Neural progenitor cell (in vitro differentiated cells): ENCODE data around the gene SPEF2.

Experiments
- EZH2phosphoT487 ChIP-seq: fragments of 200-600 bp; sonication (generic); IDR thresholded peaks from 2 replicates; pipeline ENCODE4 v1.6.1; 2017; ENCODE audit warnings: antibody characterized with exemption
- TF ChIP-seq, protein P1 (sequence below): fragments of 200-600 bp; sonication (generic); IDR thresholded peaks from 2 replicates; pipeline ENCODE4 v1.5.1; 2017; ENCODE audit warnings: antibody characterized with exemption, mild to moderate bottlenecking

DNA sequence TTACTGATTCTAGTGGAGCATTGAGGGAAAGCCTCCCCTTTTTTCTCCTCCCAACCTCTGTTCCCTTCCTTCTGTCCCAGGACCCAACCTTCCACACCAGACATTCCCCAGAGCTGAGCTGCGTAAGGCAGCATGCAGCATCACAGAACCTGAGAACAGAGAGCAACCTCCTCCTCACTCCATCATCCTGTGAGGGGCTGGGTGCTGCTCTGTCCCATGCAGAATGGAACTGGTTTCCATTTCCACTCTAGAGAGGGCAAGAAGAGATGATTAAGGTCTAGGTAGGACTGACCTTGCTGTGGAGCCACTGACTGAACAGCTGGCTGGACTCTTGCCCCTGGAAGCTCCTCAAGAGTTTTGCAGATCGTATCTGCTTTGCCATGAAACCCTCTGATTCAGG is 208.9 kb downstream of the SPEF2 start:
- TF ChIP-seq, protein P1, sequence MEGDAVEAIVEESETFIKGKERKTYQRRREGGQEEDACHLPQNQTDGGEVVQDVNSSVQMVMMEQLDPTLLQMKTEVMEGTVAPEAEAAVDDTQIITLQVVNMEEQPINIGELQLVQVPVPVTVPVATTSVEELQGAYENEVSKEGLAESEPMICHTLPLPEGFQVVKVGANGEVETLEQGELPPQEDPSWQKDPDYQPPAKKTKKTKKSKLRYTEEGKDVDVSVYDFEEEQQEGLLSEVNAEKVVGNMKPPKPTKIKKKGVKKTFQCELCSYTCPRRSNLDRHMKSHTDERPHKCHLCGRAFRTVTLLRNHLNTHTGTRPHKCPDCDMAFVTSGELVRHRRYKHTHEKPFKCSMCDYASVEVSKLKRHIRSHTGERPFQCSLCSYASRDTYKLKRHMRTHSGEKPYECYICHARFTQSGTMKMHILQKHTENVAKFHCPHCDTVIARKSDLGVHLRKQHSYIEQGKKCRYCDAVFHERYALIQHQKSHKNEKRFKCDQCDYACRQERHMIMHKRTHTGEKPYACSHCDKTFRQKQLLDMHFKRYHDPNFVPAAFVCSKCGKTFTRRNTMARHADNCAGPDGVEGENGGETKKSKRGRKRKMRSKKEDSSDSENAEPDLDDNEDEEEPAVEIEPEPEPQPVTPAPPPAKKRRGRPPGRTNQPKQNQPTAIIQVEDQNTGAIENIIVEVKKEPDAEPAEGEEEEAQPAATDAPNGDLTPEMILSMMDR, result no peak
- TF ChIP-seq EZH2phosphoT487, result no peak
